SW480 (cell line): Measurements from ENCODE around the gene SPSB2.
"Not testable (repeated sequence)": the region's sequence is repeated elsewhere in the genome, so short reads cannot be mapped to it uniquely, and the experiment has no call there.

ENCODE experiments used
- DNase-seq: peaks from one replicate; pipeline ENCODE4 v3.0.0-alpha.2; 2016; ENCODE audit warnings: low spot score

SPSB2 gene

DNA sequence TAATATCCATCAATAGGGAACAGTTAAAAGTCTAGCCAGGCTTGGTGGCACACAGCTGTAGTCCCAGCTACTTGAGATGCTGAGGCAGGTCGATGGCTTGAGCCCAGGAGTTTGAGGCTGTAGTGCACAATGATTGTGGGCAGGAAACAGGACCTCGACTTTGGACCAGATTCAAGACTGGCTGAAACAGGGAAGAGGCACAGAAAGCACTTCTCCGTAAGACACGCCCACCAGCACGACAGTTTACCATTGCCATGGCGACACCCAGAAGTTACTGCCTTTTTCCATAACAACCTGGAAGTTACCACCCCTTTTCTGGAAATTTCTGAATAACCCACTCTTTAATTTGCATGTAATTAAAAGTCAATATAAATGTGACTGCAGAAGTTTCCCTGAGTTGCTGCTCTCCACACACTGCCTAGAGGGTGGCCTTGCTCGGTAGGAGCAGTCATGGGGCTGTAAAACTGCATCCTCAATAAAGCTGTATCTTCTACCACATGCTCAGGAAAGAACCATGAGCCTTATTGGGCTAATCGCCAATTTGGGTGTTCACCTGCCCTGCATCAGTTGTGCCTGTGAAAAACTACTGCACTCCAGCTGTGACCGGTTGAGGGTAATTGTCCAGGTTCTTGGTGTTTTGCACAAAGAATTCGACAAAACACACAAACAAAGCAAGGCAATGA is 26.9 kb upstream of the SPSB2 start:
- peak; percentile 34 for DNase-seq

DNA sequence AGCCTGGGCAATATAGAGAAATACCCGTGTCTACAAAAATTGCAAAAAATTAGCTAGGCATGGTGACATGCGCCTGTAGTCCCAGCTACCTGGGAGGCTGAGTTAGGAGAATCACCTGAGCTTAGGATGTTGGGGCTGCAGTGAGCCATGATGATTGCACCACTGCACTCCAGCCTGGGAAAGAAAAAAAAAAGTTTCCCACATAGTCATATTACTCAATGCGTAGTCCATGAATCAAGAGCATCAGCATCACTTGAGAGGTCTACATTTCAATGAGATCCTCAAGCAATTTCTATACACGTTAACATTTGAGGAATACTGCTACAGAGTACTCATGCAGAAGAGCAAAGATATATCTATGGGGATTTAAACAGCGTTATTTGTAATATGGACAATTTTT is 26.3 kb upstream of the SPSB2 start:
- DNase-seq: no peak

DNA sequence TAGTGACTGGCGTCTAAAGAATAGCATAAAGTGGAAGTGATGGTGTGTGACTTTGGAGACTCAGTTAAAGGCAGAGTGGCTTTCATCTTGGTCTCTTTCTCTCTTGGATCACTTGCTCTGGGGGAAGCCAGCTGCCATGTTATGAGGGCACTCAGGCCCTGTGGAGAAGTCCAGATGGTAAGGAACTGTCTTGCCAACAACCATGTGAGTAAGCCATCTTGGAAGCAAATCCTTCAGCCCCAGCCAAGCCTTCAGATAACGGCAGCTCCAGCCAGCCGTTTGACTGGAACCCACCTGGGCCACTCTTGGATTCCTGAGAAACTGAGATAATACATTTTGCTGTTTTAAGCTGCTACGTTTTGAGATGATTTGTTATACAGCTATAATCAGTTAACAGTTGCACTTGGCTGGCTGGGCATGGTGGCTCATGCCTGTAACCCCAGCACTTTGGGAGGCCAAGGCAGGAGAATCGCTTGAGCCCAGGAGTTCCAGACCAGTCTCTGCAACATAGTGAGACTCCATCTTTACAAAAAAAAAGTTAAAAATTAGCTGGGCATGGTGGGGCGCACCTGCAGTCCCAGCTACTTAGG is 23.8 kb upstream of the SPSB2 start:
- no peak for DNase-seq

DNA sequence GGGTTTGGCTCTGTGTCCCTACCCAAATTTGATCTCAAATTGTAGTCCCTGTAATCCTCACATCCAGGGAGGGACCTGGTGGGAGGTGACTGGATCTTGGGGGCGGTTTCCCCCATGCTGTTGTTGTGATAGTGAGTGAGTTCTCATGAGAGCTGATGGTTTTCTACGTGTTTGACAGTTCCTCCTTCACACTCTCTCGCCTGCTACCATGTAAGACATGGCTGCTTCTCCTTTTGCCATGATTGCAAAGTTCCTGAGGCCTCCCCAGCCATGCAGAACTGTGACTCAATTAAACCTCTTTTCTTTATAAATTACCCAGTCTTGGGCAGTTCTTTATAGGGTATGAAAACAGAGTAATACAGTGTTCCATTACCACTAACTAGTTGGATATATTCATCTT is 21.2 kb upstream of the SPSB2 start:
- no peak for DNase-seq

DNA sequence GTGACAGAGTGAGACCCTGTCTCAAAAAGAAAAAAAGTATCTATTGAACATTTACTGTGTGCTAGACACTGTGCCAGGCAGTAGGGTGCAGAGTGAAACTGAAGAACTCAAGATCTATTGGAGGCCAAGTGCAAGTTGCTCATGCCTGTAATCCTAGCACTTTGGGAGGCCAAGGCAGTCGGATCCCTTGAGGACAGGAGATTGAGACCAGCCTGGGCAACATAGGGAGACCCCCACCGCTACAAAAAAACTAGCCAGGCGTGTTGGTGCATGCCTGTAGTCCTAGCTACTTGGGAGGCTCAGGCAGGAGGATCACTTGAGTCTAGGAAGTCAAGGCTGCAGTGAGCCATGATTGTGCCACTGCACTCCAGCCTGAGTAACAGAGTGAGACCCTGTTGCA is 19.6 kb upstream of the SPSB2 start:
- not testable (repeated sequence) for DNase-seq

DNA sequence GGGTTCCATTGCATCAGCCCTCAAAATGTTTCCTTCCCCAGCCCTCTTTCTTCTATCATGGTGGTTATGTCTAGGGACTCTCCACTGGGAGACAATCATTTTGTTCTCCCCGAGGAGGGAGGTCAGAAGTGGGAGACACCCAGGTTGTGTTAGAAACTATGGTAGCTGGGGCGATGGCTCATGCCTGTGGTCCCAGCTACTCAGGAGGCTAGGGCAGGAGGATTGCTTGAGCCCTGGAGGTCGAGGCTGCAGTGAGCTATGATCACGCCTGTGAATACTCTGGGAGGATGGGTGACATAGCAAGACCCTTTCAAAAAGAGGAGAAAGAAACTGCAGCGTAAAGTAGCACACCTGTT is 18.5 kb upstream of the SPSB2 start:
- no peak for DNase-seq

DNA sequence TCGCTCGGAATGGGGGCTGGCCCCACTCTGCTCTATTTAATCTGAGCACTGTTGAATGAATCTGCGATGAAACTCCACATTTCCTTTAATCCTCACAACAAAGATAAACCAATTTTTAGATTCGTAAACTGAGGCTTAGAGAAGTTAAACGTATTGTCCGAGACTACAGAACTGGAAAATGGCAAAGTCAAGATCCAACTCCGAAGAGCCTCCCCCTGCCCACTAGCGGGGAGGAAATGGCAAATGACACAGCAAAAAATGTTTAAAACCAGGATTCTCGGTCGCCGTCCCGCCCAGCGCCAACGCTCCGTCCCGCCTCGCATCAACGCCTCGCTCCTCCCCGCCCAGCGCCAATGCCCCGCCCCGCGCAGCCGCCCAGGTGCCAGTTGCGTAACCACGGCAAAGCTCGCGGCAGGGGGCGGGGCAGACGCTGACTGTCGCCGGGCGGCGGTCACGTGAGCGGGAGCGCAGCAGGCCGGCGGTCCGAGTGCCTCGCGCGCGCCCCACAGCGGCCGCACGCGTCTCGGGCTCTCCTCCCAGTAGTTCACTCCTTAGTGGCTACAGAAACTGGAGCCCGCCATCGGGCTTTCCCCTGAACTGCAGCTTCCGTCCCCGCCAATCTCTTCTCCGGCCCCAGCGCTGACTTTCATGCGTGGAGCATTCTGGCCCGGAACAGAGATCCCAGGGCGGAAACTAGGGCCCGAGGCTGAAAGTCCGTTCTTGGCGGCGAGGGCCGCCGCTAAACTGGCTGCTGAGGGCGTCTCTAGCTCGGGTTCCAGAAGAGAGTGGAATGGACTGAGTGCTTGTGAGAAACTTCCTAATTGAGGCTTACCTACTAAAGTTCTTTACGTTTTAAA is 17.9 kb upstream of the SPSB2 start:
- DNase-seq: peak; percentile 98

DNA sequence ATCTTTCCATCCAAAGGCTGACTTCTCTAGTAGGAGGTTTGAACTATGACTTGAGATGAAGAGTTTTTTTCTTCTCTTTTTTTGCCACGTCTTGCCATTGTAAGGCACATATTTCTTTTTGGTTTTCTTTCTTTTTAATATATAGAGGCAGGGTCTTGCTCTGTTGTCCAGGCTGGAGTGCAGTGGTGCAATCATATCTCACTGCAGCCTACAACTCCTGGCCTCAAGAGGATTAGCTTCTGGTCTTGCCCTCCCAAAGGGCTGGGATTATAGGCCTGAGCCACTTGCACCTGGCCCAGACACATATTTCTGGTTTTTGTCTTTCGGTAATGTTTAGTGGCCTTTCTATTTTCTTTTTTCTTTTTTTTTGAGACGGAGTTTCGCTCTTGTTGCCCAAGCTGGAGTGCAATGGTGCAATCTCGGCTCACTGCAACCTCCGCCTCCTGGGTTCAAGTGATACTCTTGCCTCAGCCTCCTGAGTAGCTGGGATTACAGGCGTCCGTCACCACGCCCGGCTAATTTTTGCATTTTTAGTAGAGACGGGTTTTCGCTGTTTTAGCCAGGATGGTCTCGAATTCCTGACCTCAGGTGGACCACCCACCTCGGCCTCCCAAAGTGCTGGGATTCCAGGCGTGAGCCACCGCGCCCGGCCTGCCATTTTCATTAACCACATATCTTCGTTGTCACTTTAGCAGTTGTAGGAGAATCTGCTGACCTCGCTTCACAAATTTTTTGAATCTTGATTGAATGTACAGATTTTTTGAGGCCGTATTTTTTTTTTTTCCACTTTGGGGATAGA is 16.9 kb upstream of the SPSB2 start:
- DNase-seq: not testable (repeated sequence)

DNA sequence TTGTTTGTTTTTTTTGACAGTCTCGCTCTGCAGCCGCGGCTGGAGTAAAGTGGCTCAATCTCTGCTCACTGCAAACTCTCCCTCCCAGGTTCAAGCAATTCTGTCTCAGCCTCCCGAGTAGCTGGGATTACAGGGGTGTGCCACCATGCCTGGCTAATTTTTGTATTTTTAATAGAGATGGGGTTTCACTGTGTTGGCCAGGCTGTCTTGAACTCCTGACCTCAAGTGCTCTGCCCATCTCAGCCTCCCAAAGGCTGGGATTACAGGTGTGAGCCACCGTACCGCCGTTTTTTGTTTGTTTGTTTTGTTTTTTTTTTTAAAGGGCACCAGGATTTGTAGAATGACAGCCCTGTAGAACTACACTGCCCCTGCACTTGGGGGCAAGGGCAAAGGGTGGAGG is 15.7 kb upstream of the SPSB2 start:
- DNase-seq: not testable (repeated sequence)

DNA sequence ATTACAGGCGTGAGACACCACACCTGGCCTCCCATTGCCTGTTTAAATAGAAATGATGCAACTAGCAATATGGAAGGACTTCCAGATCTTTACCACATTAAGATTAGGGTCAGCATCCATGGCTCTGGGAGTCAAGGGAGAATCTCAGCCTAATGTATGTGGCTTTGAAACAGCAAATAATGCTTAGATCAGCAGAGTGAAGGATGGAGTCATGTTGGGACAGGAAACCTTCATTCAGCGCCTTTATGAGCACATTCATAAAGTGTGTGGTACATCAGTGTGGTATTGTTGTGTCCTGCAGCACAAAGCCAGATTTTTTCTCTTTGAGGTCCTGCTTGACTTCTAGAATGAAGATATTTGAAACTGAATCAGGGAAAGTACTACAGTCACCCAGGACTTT is 15.3 kb upstream of the SPSB2 start:
- no peak for DNase-seq

DNA sequence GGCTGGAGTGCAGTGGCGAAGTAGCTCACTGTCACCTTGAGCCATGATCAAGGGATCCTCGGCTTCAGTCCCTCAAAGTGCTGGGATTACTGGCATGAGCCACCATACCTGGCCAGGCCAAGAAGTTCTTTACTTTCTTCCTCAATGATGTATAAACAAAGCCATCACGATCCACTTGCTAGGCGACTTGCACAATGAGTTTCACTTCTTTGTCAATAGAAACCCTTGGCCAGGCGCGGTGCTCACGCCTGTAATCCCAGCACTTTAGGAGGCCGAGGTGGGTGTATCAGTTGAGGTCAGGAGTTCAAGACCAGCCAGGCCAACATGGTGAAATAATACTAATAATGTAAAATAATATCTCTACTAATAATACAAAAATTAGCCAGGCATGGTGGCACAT is 14.4 kb upstream of the SPSB2 start:
- DNase-seq: no peak

DNA sequence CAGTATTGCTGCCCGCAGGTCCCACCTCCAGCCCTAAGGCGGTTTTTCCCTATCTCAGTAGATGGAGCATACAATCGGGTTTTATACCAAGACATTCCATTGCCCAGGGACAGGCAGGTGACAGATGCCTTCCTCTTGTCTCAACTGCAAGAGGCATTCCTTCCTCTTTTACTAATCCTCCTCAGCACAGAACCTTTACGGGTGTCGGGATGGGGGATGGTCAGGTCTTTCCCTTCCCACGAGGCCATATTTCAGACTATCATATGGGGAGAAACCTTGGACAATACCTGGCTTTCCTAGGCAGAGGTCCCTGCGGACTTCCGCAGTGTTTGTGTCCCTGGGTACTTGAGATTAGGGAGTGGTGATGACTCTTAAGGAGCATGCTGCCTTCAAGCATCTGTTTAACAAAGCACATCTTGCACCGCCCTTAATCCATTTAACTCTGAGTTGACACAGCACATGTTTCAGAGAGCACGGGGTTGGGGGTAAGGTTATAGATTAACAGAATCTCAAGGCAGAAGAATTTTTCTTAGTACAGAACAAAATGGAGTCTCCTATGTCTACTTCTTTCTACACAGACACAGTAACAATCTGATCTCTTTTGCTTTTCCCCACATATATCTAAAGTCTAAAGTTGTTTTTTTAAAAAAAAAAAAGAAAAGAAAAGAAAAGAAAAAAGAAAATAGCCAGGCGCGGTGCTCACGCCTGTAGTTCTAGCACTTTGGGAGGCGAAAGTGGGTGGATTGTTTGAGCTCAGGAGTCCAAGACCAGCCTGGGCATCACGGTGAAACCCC is 13.3 kb upstream of the SPSB2 start:
- DNase-seq: not testable (repeated sequence)

DNA sequence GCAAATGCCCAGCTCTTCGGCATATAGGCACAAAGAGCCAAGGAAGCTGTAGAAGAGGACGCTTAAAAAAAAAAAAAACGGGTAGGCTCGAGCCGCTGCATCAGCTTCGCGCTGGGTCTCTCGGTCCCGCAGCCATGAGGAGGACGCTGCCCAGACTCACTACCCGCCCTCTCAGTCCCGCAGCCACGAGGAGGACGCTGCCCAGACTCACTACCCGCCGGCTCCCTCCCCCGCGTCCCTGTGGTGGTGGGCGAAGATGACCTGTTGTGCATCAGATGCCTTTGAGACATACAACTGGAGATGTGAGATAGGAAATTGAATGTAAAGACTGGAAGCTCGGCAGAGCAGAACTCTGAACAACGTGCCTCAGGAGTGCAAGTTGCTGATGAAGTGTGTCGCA is 11.4 kb upstream of the SPSB2 start:
- no peak for DNase-seq

DNA sequence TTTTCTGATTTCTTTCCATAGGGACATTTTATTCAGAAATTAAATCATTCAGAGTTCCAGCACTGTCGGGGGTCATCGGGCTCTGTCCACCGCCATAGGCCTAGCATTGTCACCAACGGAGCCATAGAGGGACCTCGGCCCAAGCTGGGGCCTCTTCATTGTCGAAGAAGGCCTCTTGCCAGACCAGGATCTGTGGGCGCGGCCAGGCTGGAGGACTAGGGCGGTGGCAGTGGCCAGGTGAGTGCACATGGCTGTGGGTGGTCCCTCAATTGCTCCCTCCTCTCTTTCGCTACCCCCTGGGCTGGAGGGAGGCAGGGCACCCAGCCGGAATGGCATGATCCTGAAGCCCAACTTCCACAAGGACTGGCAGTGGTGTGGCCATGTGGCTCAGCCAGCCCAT is 10.6 kb upstream of the SPSB2 start:
- no peak for DNase-seq

DNA sequence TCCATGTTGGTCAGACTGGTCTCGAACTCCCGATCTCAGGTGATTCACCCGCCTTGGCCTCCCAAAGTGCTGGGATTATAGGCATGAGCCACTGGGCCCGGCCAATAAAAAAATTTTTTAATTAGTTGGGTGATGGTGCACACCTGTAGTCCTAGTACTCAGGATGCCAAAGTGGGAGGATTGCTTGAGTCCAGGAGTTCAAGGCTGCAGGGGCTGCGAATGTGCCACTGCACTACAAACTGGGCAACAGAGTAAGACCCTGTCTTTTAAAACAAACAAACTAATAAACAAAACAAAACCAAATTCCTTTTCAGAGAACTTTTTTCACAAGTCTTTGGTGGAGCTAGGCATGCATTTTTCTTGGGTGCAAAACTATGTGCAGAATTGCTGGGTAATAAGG is 10.1 kb upstream of the SPSB2 start:
- no peak for DNase-seq

DNA sequence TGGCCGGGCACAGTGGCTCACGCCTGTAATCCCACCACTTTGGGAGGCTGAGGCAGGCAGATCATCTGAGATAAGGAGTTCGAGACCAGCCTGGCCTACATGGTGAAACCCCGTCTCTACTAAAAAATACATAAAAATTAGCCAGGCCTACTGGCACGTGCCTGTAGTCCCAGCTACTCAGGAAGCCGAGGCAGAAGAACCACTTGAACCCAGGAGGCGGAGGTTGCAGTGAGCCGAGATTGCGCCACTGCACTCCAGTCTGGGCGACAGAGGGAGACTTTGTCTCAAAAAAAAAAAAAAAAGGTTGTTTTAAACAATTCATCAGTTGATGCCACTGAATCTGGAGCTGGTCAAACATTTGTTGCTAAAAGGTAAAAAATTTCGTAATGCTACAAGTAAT is 6.7 kb upstream of the SPSB2 start:
- not testable (repeated sequence) for DNase-seq

DNA sequence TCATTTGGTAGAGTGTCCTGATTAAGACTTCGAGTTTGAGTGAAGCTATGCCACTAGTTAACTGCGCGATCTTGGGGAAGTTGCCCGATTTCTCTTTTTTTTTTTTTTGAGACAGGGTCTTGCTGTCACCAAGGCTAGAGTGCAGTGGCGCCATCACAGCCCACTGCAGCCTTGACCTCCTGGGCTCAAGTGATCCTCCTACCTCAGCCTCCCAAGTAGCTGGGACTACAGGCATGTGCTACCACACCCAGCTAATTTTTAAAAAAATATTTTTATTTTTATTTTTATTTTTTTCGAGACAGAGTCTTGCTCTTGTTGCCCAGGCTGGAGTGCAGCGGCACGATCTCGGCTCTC is 889 bp upstream of the SPSB2 start:
- DNase-seq: not testable (repeated sequence)

DNA sequence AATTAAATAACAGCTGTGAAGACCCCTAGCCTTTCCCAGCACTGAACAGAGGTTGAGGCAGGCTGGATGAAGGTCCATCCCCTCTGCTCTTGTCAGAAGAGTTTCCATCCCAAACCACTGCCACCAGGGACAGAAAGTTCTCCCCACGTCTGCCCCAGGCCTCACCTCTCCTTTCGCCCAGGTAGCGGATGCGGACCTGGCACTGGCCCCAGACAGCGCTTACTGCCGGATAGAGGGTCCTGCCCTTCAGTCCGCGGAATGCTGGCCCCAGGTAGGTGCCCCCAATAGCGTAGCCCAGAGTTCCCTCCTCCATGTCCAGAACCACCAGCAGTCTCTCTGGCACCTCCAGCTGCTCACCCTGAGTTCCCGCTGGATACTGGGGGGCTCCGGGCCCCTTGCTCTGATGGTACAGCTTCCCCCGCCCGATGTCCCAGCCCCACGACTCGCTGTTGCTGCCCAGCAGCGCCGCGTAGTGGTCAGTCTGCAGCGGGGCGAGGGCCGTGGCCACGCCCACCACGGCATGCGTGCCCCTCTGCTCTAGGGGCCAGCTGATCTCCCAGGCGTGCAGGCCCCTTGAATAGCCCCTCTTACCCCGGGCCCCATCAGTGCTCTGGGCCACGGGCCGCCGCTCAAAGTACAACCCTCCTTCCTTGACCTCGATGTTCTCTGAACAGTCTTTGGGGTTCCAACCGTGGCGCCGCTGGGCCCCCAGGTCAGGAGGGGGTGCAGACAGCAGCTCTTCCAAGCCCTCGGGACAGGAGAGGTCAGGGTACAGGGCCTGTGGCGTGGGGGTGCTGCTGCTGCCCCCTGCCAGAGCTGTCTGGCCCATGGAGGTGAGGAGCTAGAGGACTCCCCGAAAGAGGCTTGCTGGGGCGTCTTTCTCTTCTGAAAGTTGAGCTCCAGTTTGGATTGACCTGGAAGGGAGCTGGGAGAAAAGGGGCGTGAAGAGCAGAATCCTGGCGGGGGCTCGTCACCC is 742 bp downstream of the SPSB2 start:
- DNase-seq: peak; percentile 78

DNA sequence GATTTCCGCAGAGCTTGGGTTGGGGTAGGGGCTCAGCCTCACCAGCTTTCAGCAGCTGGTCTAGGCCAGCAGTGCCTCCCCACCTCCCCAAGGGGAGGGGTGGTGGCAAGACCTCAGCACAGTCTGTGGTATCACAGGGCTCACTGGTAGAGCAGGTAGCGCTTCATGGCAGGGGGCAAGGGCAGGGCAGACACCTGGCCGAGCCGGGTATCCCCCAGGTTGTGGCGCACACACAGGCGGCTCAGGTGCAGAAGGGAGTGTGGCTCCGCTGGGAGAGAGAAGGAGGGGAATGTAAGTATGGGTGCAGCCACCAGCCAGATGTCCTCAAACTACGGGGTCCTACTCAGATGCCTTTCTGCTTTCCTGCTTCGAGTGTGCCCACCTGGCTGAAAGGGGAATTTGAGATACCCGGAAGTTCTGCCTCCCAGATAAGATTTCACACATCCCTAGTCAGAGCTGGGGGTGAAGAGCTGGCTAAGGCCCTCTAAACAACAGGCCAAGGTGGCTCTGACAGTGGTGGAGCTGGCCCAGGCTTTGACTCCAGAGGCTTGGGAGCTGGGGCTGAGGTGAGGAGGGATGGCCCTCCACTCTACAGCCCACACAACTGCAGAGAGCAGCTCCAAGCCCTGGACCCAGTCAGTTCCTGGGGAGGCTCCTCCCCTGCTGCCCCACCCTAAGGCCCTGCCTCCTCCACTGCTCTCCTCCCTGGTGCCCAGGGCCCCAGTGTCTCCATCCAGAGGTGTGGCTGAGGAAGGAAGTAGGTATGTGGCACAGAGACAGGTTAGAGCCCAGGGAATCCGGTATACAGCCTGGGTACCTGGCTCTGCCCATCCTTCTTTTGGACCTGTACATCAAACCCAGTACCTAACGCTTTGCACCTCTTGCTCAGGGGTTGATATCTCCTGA is 1.8 kb downstream of the SPSB2 start:
- peak; percentile 73 for DNase-seq
